ENCODE results near the gene TPRN. TPM values are rescaled to one million over a fixed set of nuclear protein-coding genes. Genes with fewer than 3 reads are reported as not detected.

TPRN gene
- total and polyA plus RNA-seq, 10 donors = 4.5 to 10.7 (median 7.2) TPM

- Histone ChIP-seq H3K4me3 (no peak overlapping the region), H3K36me3 (no peaks in the 10 kb centered on the region), H3K27me3 (replicated peaks in 1 of 7) (peaks cover 0 to 82% (median 50%) of the 10 kb centered on the region in 7 donors), H3K9me3 (peaks cover 0 to 6% (median 0%) of the 10 kb centered on the region in 8 donors), H3K27ac (no peak overlapping the region), H3K4me1 (no peaks in the 10 kb centered on the region)
- intact Hi-C loops (cut with DNase I; ENCODE audit: low total_unique reads) = no loop called here
- DNase-seq = no peak
- WGBS, 5 donors = 56 to 70% (median 63%) methylated on average over 42 to 49 of the region's 49 CpGs
- TF ChIP-seq POLR2AphosphoS5 (IDR thresholded peaks at IDR 0.05) = no peak
- no peak for TF ChIP-seq POLR2A (IDR thresholded peaks at IDR 0.05)
- TF ChIP-seq, protein P1, sequence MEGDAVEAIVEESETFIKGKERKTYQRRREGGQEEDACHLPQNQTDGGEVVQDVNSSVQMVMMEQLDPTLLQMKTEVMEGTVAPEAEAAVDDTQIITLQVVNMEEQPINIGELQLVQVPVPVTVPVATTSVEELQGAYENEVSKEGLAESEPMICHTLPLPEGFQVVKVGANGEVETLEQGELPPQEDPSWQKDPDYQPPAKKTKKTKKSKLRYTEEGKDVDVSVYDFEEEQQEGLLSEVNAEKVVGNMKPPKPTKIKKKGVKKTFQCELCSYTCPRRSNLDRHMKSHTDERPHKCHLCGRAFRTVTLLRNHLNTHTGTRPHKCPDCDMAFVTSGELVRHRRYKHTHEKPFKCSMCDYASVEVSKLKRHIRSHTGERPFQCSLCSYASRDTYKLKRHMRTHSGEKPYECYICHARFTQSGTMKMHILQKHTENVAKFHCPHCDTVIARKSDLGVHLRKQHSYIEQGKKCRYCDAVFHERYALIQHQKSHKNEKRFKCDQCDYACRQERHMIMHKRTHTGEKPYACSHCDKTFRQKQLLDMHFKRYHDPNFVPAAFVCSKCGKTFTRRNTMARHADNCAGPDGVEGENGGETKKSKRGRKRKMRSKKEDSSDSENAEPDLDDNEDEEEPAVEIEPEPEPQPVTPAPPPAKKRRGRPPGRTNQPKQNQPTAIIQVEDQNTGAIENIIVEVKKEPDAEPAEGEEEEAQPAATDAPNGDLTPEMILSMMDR (IDR thresholded peaks at IDR 0.05 in 8 of 11, conservative IDR thresholded peaks at IDR 0.05 in 3 of 11) = no peak
Observed at GRCh38 chr9:137145731-137146526, 54.6 kb downstream of the TPRN start.

GRCh38 chr9:137143459-137143858, 57.1 kb downstream of the TPRN start:
- no peak overlapping the region for H3K27ac ChIP-seq
- no peak overlapping the region for H3K4me3 ChIP-seq
- 36 to 82% (median 55%) methylated on average over 2 to 4 of the region's 4 CpGs for WGBS, 5 donors
- H3K9me3 ChIP-seq = no peaks in the 10 kb centered on the region
- no peak for DNase-seq
- peaks cover 0 to 93% (median 75%) of the 10 kb centered on the region in 7 donors for H3K27me3 ChIP-seq (replicated peaks in 1 of 7)
- no peaks in the 10 kb centered on the region for H3K36me3 ChIP-seq
- H3K4me1 ChIP-seq = peaks cover 4 to 11% (median 5%) of the 10 kb centered on the region in 6 donors
- intact Hi-C loops (cut with DNase I; ENCODE audit: low total_unique reads) = no loop called here
- TF ChIP-seq, protein P1 (IDR thresholded peaks at IDR 0.05 in 8 of 11, conservative IDR thresholded peaks at IDR 0.05 in 3 of 11) = no peak

GRCh38 chr9:137141976-137142936, 58.3 kb downstream of the TPRN start:
- Histone ChIP-seq H3K27ac (no peak overlapping the region), H3K9me3 (no peaks in the 10 kb centered on the region), H3K4me3 (no peak overlapping the region), H3K4me1 (peaks cover 4 to 17% (median 8%) of the 10 kb centered on the region in 6 donors), H3K36me3 (no peaks in the 10 kb centered on the region), H3K27me3 (replicated peaks in 1 of 7) (peaks cover 6 to 93% (median 77%) of the 10 kb centered on the region in 7 donors)
- DNase-seq = no peak
- intact Hi-C loops (cut with DNase I; ENCODE audit: low total_unique reads) = no loop called here
- 67 to 80% (median 78%) methylated on average over 22 to 24 of the region's 24 CpGs for WGBS, 5 donors
- TF ChIP-seq POLR2AphosphoS5 (IDR thresholded peaks at IDR 0.05) = no peak
- no peak for TF ChIP-seq POLR2A (IDR thresholded peaks at IDR 0.05)
- TF ChIP-seq, protein P1 (IDR thresholded peaks at IDR 0.05 in 8 of 11, conservative IDR thresholded peaks at IDR 0.05 in 3 of 11) = no peak

Small RNA genes within 50 kb of the gene (microRNA-seq; reads per million reads assigned to microRNA genes)
- 0 reads per million in 3 donors for gene MIR3621

Small RNA genes within 50 kb of the gene (small RNA-seq; reads per million reads assigned to genes)
- 0 reads per million in 4 donors for gene MIR3621

Other genes starting within 250 kb of the TPRN start
Only the 30 nearest of the 32 such genes appear.
- gene PTGDS, start 223.2 kb downstream of the TPRN start, total RNA-seq = 100 to 1,000 TPM; 134 to 457 (median 378) TPM
- 1,000 to 10,000 TPM in 1 of 3 donors, 100 to 1,000 TPM in 2; 462 to 1,396 (median 703) TPM for gene PTGDS, start 223.2 kb downstream of the TPRN start, polyA plus RNA-seq
- 1 to 10 TPM; 1.8 to 8.3 (median 3.3) TPM for gene LCNL1, start 217.7 kb downstream of the TPRN start, total RNA-seq
- gene LCNL1, start 217.7 kb downstream of the TPRN start, polyA plus RNA-seq = 1 to 10 TPM; 1.3 to 4.7 (median 2.3) TPM
- 10 to 100 TPM; 51.3 to 72.9 (median 63.9) TPM for gene PAXX, start 208.3 kb downstream of the TPRN start, total RNA-seq
- gene PAXX, start 208.3 kb downstream of the TPRN start, polyA plus RNA-seq = 100 to 1,000 TPM; 168 to 264 (median 261) TPM
- 10 to 100 TPM in 1 of 7 donors, 1 to 10 TPM in 6; 3.5 to 10.7 (median 5.5) TPM for gene CLIC3, start 204.2 kb downstream of the TPRN start, total RNA-seq
- gene CLIC3, start 204.2 kb downstream of the TPRN start, polyA plus RNA-seq = 1 to 10 TPM; 2.9 to 7.2 (median 5.3) TPM
- gene ABCA2, start 172.5 kb downstream of the TPRN start, total RNA-seq = 10 to 100 TPM; 36.3 to 97.5 (median 59.0) TPM
- gene ABCA2, start 172.5 kb downstream of the TPRN start, polyA plus RNA-seq = 10 to 100 TPM; 11.9 to 38.6 (median 19.6) TPM
- gene FUT7, start 168.7 kb downstream of the TPRN start, total RNA-seq = 10 to 100 TPM in 2 of 7 donors, 1 to 10 TPM in 5; 5.5 to 14.9 (median 6.7) TPM
- 1 to 10 TPM; 4.0 to 6.9 (median 4.8) TPM for gene FUT7, start 168.7 kb downstream of the TPRN start, polyA plus RNA-seq
- 100 to 1,000 TPM in 5 of 7 donors, 10 to 100 TPM in 2; 86.3 to 197 (median 111) TPM for gene NPDC1, start 154.6 kb downstream of the TPRN start, total RNA-seq
- 100 to 1,000 TPM; 104 to 358 (median 256) TPM for gene NPDC1, start 154.6 kb downstream of the TPRN start, polyA plus RNA-seq
- under 1 TPM in 2 of 7 donors, not detected in 5; 0.32 to 0.40 TPM for gene ENTPD2, start 146.7 kb downstream of the TPRN start, total RNA-seq
- under 1 TPM in 2 of 3 donors, not detected in 1; 0.11 to 0.58 TPM for gene ENTPD2, start 146.7 kb downstream of the TPRN start, polyA plus RNA-seq
- gene SAPCD2, start 130.2 kb downstream of the TPRN start, total RNA-seq = 1 to 10 TPM; 2.1 to 6.5 (median 3.0) TPM
- gene SAPCD2, start 130.2 kb downstream of the TPRN start, polyA plus RNA-seq = 1 to 10 TPM in 2 of 3 donors, under 1 TPM in 1; 0.76 to 2.5 (median 2.4) TPM
- gene UAP1L1, start 123.2 kb downstream of the TPRN start, total RNA-seq = 10 to 100 TPM; 19.5 to 35.9 (median 28.6) TPM
- 10 to 100 TPM; 12.5 to 29.7 (median 24.6) TPM for gene UAP1L1, start 123.2 kb downstream of the TPRN start, polyA plus RNA-seq
- gene MAN1B1, start 113.8 kb downstream of the TPRN start, total RNA-seq = 10 to 100 TPM; 43.2 to 67.9 (median 51.7) TPM
- 100 to 1,000 TPM in 1 of 3 donors, 10 to 100 TPM in 2; 49.6 to 112 (median 90.0) TPM for gene MAN1B1, start 113.8 kb downstream of the TPRN start, polyA plus RNA-seq
- 100 to 1,000 TPM; 105 to 250 (median 166) TPM for gene DPP7, start 86.0 kb downstream of the TPRN start, total RNA-seq
- 100 to 1,000 TPM; 342 to 536 (median 501) TPM for gene DPP7, start 86.0 kb downstream of the TPRN start, polyA plus RNA-seq
- gene GRIN1, start 61.6 kb downstream of the TPRN start, total RNA-seq = under 1 TPM in 1 of 7 donors, not detected in 6; 0.70 TPM
- gene GRIN1, start 61.6 kb downstream of the TPRN start, polyA plus RNA-seq = under 1 TPM; 0.03 to 0.07 (median 0.03) TPM
- under 1 TPM in 2 of 7 donors, not detected in 5; 0.28 to 0.60 TPM for gene LRRC26, start 30.7 kb downstream of the TPRN start, total RNA-seq
- under 1 TPM in 1 of 3 donors, not detected in 2; 0.06 TPM for gene LRRC26, start 30.7 kb downstream of the TPRN start, polyA plus RNA-seq
- not detected for gene TMEM210, start 28.7 kb downstream of the TPRN start, total RNA-seq
- not detected for gene TMEM210, start 28.7 kb downstream of the TPRN start, polyA plus RNA-seq
- gene ANAPC2, start 12.2 kb downstream of the TPRN start, total RNA-seq = 10 to 100 TPM; 38.4 to 93.0 (median 62.2) TPM
- gene ANAPC2, start 12.2 kb downstream of the TPRN start, polyA plus RNA-seq = 10 to 100 TPM; 27.8 to 67.4 (median 48.5) TPM
- gene SSNA1, start 12.1 kb downstream of the TPRN start, total RNA-seq = 10 to 100 TPM; 38.2 to 54.3 (median 43.0) TPM
- 100 to 1,000 TPM in 1 of 3 donors, 10 to 100 TPM in 2; 82.0 to 109 (median 99.6) TPM for gene SSNA1, start 12.1 kb downstream of the TPRN start, polyA plus RNA-seq
- gene TMEM203, start 4.9 kb upstream of the TPRN start, total RNA-seq = 10 to 100 TPM; 28.4 to 37.9 (median 34.6) TPM
- 10 to 100 TPM; 37.4 to 50.1 (median 44.9) TPM for gene TMEM203, start 4.9 kb upstream of the TPRN start, polyA plus RNA-seq
- 10 to 100 TPM; 14.2 to 28.7 (median 21.6) TPM for gene NDOR1, start 5.0 kb upstream of the TPRN start, total RNA-seq
- gene NDOR1, start 5.0 kb upstream of the TPRN start, polyA plus RNA-seq = 10 to 100 TPM in 1 of 3 donors, 1 to 10 TPM in 2; 6.3 to 21.7 (median 9.0) TPM
- 1 to 10 TPM; 1.2 to 6.2 (median 2.4) TPM for gene RNF208, start 21.5 kb upstream of the TPRN start, total RNA-seq
- 1 to 10 TPM; 2.3 to 5.4 (median 2.9) TPM for gene RNF208, start 21.5 kb upstream of the TPRN start, polyA plus RNA-seq
- gene CYSRT1, start 24.4 kb upstream of the TPRN start, total RNA-seq = under 1 TPM in 2 of 7 donors, not detected in 5; 0.36 to 0.94 TPM
- gene CYSRT1, start 24.4 kb upstream of the TPRN start, polyA plus RNA-seq = under 1 TPM; 0.55 to 0.70 (median 0.64) TPM
- not detected for gene RNF224, start 26.8 kb upstream of the TPRN start, total RNA-seq
- not detected for gene RNF224, start 26.8 kb upstream of the TPRN start, polyA plus RNA-seq
- gene SLC34A3, start 30.2 kb upstream of the TPRN start, total RNA-seq = not detected
- not detected for gene SLC34A3, start 30.2 kb upstream of the TPRN start, polyA plus RNA-seq
- gene TUBB4B, start 40.5 kb upstream of the TPRN start, total RNA-seq = 100 to 1,000 TPM in 4 of 7 donors, 10 to 100 TPM in 3; 55.1 to 137 (median 102) TPM
- 100 to 1,000 TPM in 2 of 3 donors, 10 to 100 TPM in 1; 59.6 to 112 (median 107) TPM for gene TUBB4B, start 40.5 kb upstream of the TPRN start, polyA plus RNA-seq
- not detected for gene STPG3, start 50.5 kb upstream of the TPRN start, total RNA-seq
- gene STPG3, start 50.5 kb upstream of the TPRN start, polyA plus RNA-seq = not detected
- 10 to 100 TPM; 27.7 to 46.8 (median 39.9) TPM for gene NELFB, start 54.6 kb upstream of the TPRN start, total RNA-seq
- 10 to 100 TPM; 26.6 to 49.7 (median 28.0) TPM for gene NELFB, start 54.6 kb upstream of the TPRN start, polyA plus RNA-seq
- gene TOR4A, start 77.0 kb upstream of the TPRN start, total RNA-seq = 10 to 100 TPM; 23.1 to 39.9 (median 29.4) TPM
- 10 to 100 TPM in 1 of 3 donors, 1 to 10 TPM in 2; 3.2 to 10.8 (median 5.1) TPM for gene TOR4A, start 77.0 kb upstream of the TPRN start, polyA plus RNA-seq
- 10 to 100 TPM in 3 of 7 donors, 1 to 10 TPM in 4; 5.6 to 24.4 (median 9.4) TPM for gene NRARP, start 101.5 kb upstream of the TPRN start, total RNA-seq
- 1 to 10 TPM in 1 of 3 donors, under 1 TPM in 2; 0.37 to 1.3 (median 0.94) TPM for gene NRARP, start 101.5 kb upstream of the TPRN start, polyA plus RNA-seq
- gene EXD3, start 222.4 kb upstream of the TPRN start, total RNA-seq = 10 to 100 TPM; 14.5 to 52.8 (median 29.8) TPM
- 10 to 100 TPM; 15.6 to 62.3 (median 43.4) TPM for gene EXD3, start 222.4 kb upstream of the TPRN start, polyA plus RNA-seq
- 10 to 100 TPM in 2 of 7 donors, 1 to 10 TPM in 5; 1.9 to 15.0 (median 5.3) TPM for gene NOXA1, start 222.7 kb upstream of the TPRN start, total RNA-seq
- gene NOXA1, start 222.7 kb upstream of the TPRN start, polyA plus RNA-seq = 10 to 100 TPM in 1 of 3 donors, 1 to 10 TPM in 2; 3.2 to 10.7 (median 7.8) TPM